Large intestine (tissue), 3 donors: ENCODE data around the gene WDR17. TPM values are rescaled to one million over a fixed set of nuclear protein-coding genes. Genes with fewer than 3 reads are reported as not detected.

ENCODE experiments used
- DNase-seq, 2 donors: peaks; one replicate each; pipeline versions ENCODE4 v3.0.0 to v3.0.0-alpha.2; 2013
- H3K27ac ChIP-seq: one replicate; pipeline ENCODE4 v1.5.1; 2013; ENCODE audit warnings: low read length
- H3K27me3 ChIP-seq: 2 replicates; pipeline ENCODE4 v1.6.1; 2013; ENCODE audit warnings: low read length; ENCODE audit not compliant: control insufficient read depth, insufficient read depth
- H3K36me3 ChIP-seq: 2 replicates; pipeline ENCODE4 v1.6.1; 2013; ENCODE audit warnings: low read length; ENCODE audit not compliant: control insufficient read depth, insufficient read depth
- H3K4me1 ChIP-seq: one replicate; pipeline ENCODE4 v1.6.1; 2013; ENCODE audit warnings: low read length; ENCODE audit not compliant: control insufficient read depth, insufficient read depth
- H3K4me3 ChIP-seq: one replicate; pipeline ENCODE4 v1.5.1; 2013; ENCODE audit warnings: low read length
- H3K9me3 ChIP-seq: one replicate; pipeline ENCODE4 v1.6.1; 2013; ENCODE audit warnings: mild to moderate bottlenecking, low read depth, low read length, moderate library complexity; ENCODE audit not compliant: control insufficient read depth
- WGBS: methylation state at CpG from one replicate; pipeline ENCODE4 v1.1.5; 2013; ENCODE audit warnings: low lambda C conversion rate; ENCODE audit not compliant: insufficient coverage; 5-methylcytosine and 5-hydroxymethylcytosine counted together
- polyA plus RNA-seq: library from polyadenylated mRNA; unstranded; fragments of 120-200 nt; gene quantifications from one replicate; pipeline ENCODE4 v1.2.1, GENCODE V29; 2013

The WDR17 gene
- polyA plus RNA-seq, 1 donor, result 3.2 TPM

GRCh38 chr4:176149680-176150355, 84.2 kb downstream of the WDR17 start:
- Histone ChIP-seq H3K4me3 (no peak overlapping the region), H3K36me3 (no peaks in the 10 kb centered on the region), H3K27me3 (no peaks in the 10 kb centered on the region), H3K4me1 (no peaks in the 10 kb centered on the region), H3K9me3 (no peaks in the 10 kb centered on the region), H3K27ac (no peak overlapping the region)
- DNase-seq, result no peak
- WGBS, result 100% methylated on average over 1 of the region's 3 CpGs

DNA sequence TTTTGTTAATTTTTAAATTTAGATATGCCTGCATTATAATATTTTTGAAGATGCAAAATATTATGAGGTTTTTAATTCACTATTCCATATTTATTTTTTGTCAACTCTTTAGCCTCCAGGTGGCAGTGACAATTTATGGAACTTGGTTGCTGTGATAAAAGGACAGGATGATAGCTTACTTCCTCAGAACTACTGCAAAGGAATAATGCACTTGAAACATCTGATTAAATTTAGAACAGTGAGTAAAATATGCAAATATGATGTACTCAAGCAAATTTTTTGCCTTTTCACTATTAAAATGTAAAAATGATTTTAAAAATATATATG, 84.7 kb downstream of the WDR17 start:
- no peak for DNase-seq
- Histone ChIP-seq H3K27me3 (no peaks in the 10 kb centered on the region), H3K4me3 (no peak overlapping the region), H3K4me1 (no peaks in the 10 kb centered on the region), H3K27ac (no peak overlapping the region), H3K36me3 (no peaks in the 10 kb centered on the region), H3K9me3 (no peaks in the 10 kb centered on the region)

DNA sequence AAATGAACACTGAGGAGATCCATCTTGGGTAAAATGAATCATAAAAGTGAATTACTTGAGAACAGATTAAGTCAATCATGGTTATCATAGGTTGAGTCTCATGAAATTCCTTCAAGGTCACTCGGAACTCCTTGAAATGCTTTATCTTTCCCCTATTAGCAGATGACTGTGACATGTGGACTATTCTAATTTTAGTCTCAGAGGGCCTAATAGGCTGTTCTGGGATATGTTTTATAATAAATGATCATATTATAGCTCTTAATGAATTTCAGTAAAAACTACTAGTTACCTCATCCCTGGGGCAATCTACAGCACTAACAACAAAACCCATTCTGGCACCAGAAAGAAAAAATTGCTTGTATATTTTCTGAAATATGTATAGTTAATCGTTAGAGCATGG, 85.1 kb downstream of the WDR17 start:
- H3K27ac ChIP-seq, result no peak overlapping the region
- no peaks in the 10 kb centered on the region for H3K4me1 ChIP-seq
- no peak overlapping the region for H3K4me3 ChIP-seq
- no peaks in the 10 kb centered on the region for H3K27me3 ChIP-seq
- H3K9me3 ChIP-seq, result no peaks in the 10 kb centered on the region
- no peak for DNase-seq
- no peaks in the 10 kb centered on the region for H3K36me3 ChIP-seq
- no CpG with 5 or more reads among the region's 2 CpGs for WGBS

- DNase-seq, result no peak
- WGBS, result no CpG with 5 or more reads among the region's 4 CpGs
- H3K27me3 ChIP-seq, result no peaks in the 10 kb centered on the region
- no peaks in the 10 kb centered on the region for H3K36me3 ChIP-seq
- no peaks in the 10 kb centered on the region for H3K9me3 ChIP-seq
- H3K4me3 ChIP-seq, result no peak overlapping the region
- H3K27ac ChIP-seq, result no peak overlapping the region
- H3K4me1 ChIP-seq, result no peaks in the 10 kb centered on the region
Observed at GRCh38 chr4:176153124-176153523, 87.5 kb downstream of the WDR17 start.

DNA sequence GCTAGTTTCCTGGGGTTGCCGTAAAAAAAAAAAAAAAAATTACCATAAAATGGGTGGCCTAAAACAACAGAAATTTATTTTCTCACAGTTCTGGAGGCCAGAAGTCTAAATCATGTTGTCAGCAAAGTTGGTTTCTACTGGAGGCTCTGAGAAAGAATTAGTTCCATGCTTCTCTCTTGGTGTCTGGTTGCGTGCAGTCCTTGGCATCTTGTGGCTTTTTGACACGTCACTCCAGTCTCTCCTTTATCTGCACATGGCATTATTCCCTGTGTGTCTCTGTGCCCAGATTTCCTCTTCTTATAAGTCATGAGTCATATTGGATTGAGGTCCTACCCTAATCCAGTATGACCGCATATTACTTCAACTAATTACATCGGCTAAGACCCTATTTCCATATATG, 91.0 kb downstream of the WDR17 start:
- no peaks in the 10 kb centered on the region for H3K4me1 ChIP-seq
- H3K9me3 ChIP-seq, result no peaks in the 10 kb centered on the region
- WGBS, result 100% methylated on average over 1 of the region's 5 CpGs
- no peak overlapping the region for H3K4me3 ChIP-seq
- no peaks in the 10 kb centered on the region for H3K27me3 ChIP-seq
- DNase-seq, result no peak
- no peak overlapping the region for H3K27ac ChIP-seq
- no peaks in the 10 kb centered on the region for H3K36me3 ChIP-seq

DNA sequence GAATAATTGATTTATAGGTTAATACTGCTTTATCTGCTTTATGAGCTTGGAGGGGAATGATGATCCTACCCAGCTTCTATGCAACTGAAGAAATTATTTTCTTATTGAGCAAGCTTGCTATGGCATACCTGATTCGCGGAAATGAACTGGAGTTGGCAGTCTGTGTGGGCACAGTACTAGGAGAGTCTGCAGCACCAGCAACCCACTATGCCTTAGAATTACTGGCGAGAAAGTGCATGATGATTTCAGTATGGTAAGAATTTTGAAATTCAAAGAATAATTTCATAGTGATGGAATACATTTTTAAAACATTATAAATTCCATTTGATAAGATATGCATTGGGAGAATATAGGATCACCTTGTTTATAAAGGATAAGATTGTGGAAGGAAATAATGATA, 97.4 kb downstream of the WDR17 start:
- Histone ChIP-seq H3K27ac (no peak overlapping the region), H3K36me3 (no peaks in the 10 kb centered on the region), H3K4me3 (no peak overlapping the region), H3K27me3 (no peaks in the 10 kb centered on the region), H3K9me3 (no peaks in the 10 kb centered on the region), H3K4me1 (no peaks in the 10 kb centered on the region)
- DNase-seq, result no peak
- WGBS, result 100% methylated on average over 1 of the region's 3 CpGs

DNA sequence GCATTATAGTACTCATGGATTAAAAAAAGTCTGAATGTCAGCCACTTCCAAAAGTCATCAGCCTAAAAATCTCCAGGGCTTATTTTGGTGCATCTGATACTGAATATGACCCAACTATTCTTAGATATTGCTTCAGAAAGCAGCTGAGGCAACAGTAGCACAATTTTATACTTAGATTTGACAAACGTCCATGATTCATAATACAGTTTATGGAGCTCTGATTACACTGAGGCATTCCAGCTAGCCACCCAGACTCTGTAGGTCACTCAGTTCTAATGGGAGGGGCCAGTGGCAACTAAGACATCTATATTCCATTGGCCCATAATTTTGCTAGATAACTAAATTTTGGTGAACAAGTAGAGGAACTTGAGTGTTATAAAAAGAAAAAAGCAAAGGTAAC, 119.4 kb downstream of the WDR17 start:
- Histone ChIP-seq H3K9me3 (no peaks in the 10 kb centered on the region), H3K4me3 (no peak overlapping the region), H3K27ac (no peak overlapping the region), H3K27me3 (no peaks in the 10 kb centered on the region), H3K4me1 (no peaks in the 10 kb centered on the region), H3K36me3 (no peaks in the 10 kb centered on the region)
- no CpG with 5 or more reads among the region's 1 CpG for WGBS
- no peak for DNase-seq

DNA sequence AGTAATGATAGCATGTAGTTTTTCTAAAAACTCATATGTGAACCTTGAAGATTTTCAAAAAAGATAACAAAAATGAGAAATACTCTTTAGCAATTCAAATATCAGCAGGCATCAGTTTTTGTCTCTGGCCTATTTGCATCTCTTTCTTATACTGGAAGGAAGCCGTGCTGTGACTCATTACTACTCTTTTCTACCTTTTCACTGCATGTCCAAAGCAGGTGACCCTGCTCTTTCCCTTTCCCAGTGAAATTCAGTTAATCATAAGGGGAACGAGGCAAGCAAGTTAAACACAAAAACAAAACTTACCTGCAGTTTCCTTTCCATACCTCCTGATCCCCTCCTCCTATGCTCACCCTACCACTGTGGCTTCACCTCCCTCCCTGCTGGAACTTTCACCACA, 120.4 kb downstream of the WDR17 start:
- H3K27ac ChIP-seq, result no peak overlapping the region
- no peak for DNase-seq
- no peaks in the 10 kb centered on the region for H3K4me1 ChIP-seq
- no peaks in the 10 kb centered on the region for H3K27me3 ChIP-seq
- H3K36me3 ChIP-seq, result no peaks in the 10 kb centered on the region
- H3K4me3 ChIP-seq, result no peak overlapping the region
- H3K9me3 ChIP-seq, result no peaks in the 10 kb centered on the region
- no CpG with 5 or more reads among the region's 2 CpGs for WGBS

DNA sequence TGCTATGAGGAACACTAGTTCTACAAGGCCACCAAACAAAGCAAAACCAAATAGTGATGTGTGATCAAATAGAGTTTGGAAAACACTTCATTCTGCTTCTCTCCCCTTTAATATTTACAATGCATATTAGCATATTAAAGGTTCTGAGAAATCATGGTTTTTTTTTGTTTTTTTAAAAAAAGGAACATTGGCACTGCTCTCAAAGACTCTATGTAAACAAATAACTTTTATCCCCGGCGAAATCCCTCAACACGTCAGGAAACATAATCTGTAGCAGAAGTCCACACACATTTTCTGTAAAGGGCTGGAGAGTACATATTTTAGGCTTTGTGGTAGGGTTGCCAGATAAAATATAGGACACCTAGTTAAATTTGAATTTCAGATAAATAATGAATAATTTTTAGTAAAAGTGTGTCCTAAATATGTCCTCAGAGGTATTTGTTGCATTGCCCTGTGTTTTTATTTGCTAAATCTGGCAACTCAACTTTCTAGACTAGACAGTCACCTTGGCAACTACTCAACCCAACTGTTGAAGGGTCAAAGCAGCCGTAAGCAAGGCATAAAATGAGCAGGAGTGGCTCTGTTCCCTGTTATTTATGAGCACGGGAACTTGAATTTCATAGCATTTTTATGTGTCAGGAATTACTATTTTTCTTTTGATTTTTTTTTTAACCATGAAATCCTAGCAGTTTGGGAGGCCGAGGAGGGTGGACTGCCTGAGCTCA, 121.2 kb downstream of the WDR17 start:
- WGBS, result 80% methylated on average over 2 of the region's 6 CpGs
- H3K36me3 ChIP-seq, result no peaks in the 10 kb centered on the region
- H3K4me3 ChIP-seq, result no peak overlapping the region
- H3K4me1 ChIP-seq, result no peaks in the 10 kb centered on the region
- H3K27ac ChIP-seq, result no peak overlapping the region
- H3K27me3 ChIP-seq, result peaks cover under 1% of the 10 kb centered on the region
- no peaks in the 10 kb centered on the region for H3K9me3 ChIP-seq
- DNase-seq, result no peak

- H3K36me3 ChIP-seq, result no peaks in the 10 kb centered on the region
- peak; percentile 17 to 23 for DNase-seq
- H3K4me1 ChIP-seq, result no peaks in the 10 kb centered on the region
- no peak overlapping the region for H3K27ac ChIP-seq
- no peak overlapping the region for H3K4me3 ChIP-seq
- WGBS, result 0% methylated on average over 1 of the region's 2 CpGs
- no peaks in the 10 kb centered on the region for H3K9me3 ChIP-seq
- H3K27me3 ChIP-seq, result peaks cover 5% of the 10 kb centered on the region
Observed at GRCh38 chr4:176187624-176188023, 122.0 kb downstream of the WDR17 start.

- peaks cover 7% of the 10 kb centered on the region for H3K27me3 ChIP-seq
- H3K27ac ChIP-seq, result no peak overlapping the region
- no peaks in the 10 kb centered on the region for H3K9me3 ChIP-seq
- no peak for DNase-seq
- no peaks in the 10 kb centered on the region for H3K36me3 ChIP-seq
- no peaks in the 10 kb centered on the region for H3K4me1 ChIP-seq
- H3K4me3 ChIP-seq, result no peak overlapping the region
Observed at GRCh38 chr4:176188654-176189053, 123.0 kb downstream of the WDR17 start.
